ENCODE measurements around the gene FRRS1L.

The FRRS1L gene

GRCh38 chr9:109203761-109204360 lies 36.8 kb upstream of the FRRS1L start:
- ChIA-PET CTCF (interaction anchor here (0.6 kb wide), 1 partner anchor 14 kb away, joined by 4 read pairs; no protein-coding TSS in a partner anchor), POLR2A (ENCODE audit: low non-redundant PET) (no interaction called here)
- no peak overlapping the region for H3K27ac ChIP-seq
- TF ChIP-seq CTCF (conservative IDR thresholded peaks at IDR 0.05; ENCODE audit: low read depth), result no peak
- no peak for DNase-seq (ENCODE audit: low spot score)

- no peak for TF ChIP-seq CTCF (conservative IDR thresholded peaks at IDR 0.05; ENCODE audit: low read depth)
- ChIA-PET POLR2A (ENCODE audit: low non-redundant PET) (no interaction called here), CTCF (no interaction called here)
- no peak for DNase-seq (ENCODE audit: low spot score)
- no peak overlapping the region for H3K27ac ChIP-seq
Measured at GRCh38 chr9:109199676-109200075, 32.6 kb upstream of the FRRS1L start.

- ChIA-PET POLR2A (ENCODE audit: low non-redundant PET) (interaction anchor here (0.6 kb wide), 1 partner anchor 43 kb away, joined by 3 read pairs; no protein-coding TSS in a partner anchor), CTCF (interaction anchor here (0.6 to 1.6 kb wide), 4 partner anchors 15 to 130 kb away, joined by 3 read pairs; no protein-coding TSS in a partner anchor)
- H3K27ac ChIP-seq, result no peak overlapping the region
- DNase-seq (ENCODE audit: low spot score), result no peak
- TF ChIP-seq CTCF (conservative IDR thresholded peaks at IDR 0.05; ENCODE audit: low read depth), result no peak
Measured at GRCh38 chr9:109198736-109199382, 31.8 kb upstream of the FRRS1L start.

- POLR2A ChIA-PET (ENCODE audit: low non-redundant PET), result no interaction called here
- no peak for DNase-seq (ENCODE audit: low spot score)
- CTCF ChIA-PET, result interaction anchor here (0.7 kb wide), 1 partner anchor 11 kb away, joined by 4 read pairs; no protein-coding TSS in a partner anchor
- no peak for TF ChIP-seq CTCF (conservative IDR thresholded peaks at IDR 0.05; ENCODE audit: low read depth)
- H3K27ac ChIP-seq, result no peak overlapping the region
Measured at GRCh38 chr9:109193974-109194556, 27.0 kb upstream of the FRRS1L start.

GRCh38 chr9:109192732-109193361 lies 25.8 kb upstream of the FRRS1L start:
- no peak for DNase-seq (ENCODE audit: low spot score)
- ChIA-PET CTCF (no interaction called here), POLR2A (ENCODE audit: low non-redundant PET) (no interaction called here)

More at GRCh38 chr9:109192732-109193361, 25.8 kb upstream of the FRRS1L start:
- H3K27ac ChIP-seq, result no peak overlapping the region
- peak; percentile 32 for TF ChIP-seq CTCF (conservative IDR thresholded peaks at IDR 0.05; ENCODE audit: low read depth)
